ENCODE measurements around the gene ICAM4.
"Not testable (repeated sequence)": the region's sequence is repeated elsewhere in the genome, so short reads cannot be mapped to it uniquely, and the experiment has no call there.

Gene ICAM4, protein sequence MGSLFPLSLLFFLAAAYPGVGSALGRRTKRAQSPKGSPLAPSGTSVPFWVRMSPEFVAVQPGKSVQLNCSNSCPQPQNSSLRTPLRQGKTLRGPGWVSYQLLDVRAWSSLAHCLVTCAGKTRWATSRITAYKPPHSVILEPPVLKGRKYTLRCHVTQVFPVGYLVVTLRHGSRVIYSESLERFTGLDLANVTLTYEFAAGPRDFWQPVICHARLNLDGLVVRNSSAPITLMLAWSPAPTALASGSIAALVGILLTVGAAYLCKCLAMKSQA

DNA sequence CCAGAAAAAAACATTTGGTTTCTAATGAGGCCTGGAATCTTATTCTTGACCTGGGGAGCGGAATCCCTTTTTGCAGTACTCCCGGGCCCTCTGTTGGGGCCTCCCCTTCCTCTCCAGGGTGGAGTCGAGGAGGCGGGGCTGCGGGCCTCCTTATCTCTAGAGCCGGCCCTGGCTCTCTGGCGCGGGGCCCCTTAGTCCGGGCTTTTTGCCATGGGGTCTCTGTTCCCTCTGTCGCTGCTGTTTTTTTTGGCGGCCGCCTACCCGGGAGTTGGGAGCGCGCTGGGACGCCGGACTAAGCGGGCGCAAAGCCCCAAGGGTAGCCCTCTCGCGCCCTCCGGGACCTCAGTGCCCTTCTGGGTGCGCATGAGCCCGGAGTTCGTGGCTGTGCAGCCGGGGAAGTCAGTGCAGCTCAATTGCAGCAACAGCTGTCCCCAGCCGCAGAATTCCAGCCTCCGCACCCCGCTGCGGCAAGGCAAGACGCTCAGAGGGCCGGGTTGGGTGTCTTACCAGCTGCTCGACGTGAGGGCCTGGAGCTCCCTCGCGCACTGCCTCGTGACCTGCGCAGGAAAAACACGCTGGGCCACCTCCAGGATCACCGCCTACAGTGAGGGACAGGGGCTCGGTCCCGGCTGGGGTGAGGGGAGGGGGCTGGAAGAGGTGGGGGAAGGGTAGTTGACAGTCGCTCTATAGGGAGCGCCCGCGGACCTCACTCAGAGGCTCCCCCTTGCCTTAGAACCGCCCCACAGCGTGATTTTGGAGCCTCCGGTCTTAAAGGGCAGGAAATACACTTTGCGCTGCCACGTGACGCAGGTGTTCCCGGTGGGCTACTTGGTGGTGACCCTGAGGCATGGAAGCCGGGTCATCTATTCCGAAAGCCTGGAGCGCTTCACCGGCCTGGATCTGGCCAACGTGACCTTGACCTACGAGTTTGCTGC lies at the start of gene ICAM4:
ICAM4 (plus strand) TSS at position 153 of the 935 bp plus-strand sequence; CDS start at position 211, 58 bp downstream.
- no peak for DNase-seq

DNA sequence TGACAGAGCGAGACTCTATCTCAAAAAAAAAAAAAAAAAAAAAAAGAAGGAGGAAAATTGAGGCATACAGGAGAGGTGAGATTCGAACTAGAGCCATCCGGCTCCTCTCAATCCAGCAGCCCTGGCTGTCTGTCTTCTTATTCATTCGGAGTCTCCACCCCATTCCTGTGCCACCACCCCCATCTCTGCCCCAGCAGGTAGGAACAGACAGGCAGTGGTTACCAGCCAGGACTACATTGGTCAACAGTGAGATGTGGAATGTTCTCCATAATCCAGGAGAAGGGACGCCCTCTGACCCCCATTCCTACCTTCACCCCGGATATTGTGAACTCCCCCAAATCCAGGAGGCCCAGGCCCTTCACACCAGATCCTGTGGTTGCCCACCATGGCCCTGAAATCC lies 49.1 kb upstream of the ICAM4 start:
- DNase-seq = no peak

DNA sequence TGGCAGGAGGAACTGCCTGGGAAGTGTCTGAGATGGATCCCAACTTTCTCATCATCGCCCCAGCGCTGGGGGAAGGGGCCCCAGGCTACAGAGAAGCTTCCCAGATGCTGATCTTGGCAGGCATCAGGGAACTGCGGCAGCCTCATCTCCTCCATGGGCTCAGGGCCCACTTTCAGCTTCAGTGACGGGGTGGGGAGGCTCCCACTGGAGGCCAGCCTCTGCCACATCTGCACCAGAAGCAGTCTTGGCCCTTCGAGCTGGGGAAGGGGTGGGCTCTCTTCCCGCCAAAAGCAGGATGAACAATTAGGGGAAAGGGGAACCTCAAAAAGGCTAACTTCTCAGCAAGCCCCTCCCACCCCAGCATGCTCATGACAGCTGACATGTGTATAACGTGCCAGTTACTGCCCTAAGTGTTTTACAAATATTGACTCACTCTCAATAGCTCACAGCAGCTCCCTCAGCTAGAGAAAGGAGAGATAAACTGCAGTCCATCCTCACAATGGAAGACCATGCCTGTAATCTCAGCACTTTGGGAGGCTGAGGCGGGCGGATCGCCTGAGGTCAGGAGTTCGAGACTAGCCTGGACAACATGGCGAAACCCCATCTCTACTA lies 48.5 kb upstream of the ICAM4 start:
- DNase-seq = no peak

DNA sequence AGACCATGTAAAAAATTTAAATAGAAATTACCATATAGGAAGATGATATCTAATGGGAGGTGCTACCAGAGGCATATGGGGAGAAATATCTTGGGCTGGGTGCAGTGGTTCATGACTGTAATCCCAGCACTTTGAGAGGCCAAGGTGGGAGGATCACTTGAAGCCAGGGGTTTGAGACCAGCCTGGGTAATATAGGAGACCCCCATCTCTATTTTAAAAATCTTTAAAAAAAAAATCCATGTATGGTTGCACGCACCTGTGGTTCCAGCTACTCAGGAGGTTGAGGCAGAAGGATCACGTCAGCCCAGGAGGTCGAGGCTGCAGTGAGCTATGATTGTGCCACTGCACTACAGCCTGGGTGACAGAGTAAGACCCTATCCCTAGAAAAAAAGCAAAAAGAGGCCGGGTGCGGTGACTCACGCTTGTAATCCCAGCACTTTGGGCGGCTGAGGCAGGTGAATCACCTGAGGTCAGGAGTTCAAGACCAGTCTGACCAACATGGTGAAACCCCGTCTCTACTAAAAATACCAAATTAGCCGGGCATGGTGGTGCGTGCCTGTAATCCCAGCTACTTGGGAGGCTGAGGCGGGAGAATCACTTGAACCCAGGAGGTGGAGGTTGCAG lies 44.8 kb upstream of the ICAM4 start:
- DNase-seq = not testable (repeated sequence)

DNA sequence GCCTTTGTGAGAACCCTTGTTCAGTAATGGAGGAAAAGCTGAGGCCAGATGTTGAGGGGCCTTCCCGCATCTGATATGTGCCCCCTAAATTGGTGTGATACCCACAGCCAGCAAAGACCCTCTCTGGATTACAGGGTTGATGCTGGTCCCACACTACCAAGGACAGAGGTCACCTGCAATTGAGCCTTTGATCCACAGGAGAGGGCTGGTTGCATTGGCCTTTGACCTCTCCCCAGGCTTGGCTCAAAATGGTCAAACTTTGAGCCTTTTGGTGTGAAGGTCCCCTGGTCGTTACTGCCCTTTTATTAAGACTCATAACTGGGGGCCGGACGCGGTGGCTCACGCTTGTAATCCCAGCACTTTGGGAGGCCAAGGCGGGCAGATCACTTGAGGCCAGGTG lies 43.1 kb upstream of the ICAM4 start:
- no peak for DNase-seq

DNA sequence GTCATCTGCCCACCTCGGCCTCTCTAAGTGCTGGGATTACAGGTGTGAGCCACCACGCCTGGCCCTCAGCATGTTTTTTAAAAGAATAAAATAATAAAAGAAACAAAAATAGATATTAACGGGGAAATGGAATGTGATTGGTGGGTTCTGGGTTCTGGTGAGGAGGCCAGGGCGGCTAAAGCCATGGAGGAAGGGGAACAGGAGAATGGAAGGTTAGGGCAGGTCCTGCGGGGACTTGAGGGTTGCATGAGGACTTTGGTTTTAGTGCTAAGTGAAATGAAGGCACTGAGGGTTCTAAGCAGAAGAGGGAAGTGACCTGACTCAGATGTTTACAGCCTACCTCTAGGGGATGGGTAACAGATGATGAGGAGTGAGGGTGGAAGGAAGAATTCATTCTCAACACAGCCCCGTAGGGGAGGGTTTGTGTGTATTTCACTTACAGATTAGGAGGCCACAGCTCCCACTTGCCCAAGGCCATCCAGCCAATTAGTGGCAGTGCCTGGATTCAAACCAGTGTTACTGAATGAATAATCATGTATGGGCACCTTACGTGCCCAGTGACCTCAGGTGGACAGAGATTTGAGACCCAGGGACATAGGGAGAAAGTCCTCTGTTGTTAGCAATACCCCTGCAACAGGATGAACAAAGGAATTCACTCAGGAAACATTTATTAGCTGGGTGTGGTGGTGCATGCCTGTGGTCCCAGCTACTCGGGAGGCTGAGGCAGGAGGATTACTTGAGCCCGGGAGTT lies 41.4 kb upstream of the ICAM4 start:
- DNase-seq = no peak

DNA sequence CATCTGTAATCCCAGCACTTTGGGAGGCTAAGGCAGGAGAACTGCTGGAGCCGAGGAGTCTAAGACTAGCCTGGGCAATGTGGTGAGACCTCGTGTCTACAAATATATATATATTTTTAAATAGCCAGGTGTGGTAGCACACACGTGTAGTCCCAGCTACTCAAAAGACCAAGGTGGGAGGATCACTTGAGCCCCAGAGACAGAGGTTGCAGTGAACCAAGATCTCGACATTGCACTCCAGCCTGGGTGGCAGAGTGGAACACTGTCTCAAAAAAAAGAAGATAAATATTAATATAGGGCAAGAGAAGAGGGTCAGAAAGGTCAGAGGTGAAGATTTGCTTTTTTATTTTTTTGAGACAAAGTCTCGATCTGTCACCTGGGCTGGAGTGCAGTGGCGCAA lies 40.2 kb upstream of the ICAM4 start:
- DNase-seq = no peak

DNA sequence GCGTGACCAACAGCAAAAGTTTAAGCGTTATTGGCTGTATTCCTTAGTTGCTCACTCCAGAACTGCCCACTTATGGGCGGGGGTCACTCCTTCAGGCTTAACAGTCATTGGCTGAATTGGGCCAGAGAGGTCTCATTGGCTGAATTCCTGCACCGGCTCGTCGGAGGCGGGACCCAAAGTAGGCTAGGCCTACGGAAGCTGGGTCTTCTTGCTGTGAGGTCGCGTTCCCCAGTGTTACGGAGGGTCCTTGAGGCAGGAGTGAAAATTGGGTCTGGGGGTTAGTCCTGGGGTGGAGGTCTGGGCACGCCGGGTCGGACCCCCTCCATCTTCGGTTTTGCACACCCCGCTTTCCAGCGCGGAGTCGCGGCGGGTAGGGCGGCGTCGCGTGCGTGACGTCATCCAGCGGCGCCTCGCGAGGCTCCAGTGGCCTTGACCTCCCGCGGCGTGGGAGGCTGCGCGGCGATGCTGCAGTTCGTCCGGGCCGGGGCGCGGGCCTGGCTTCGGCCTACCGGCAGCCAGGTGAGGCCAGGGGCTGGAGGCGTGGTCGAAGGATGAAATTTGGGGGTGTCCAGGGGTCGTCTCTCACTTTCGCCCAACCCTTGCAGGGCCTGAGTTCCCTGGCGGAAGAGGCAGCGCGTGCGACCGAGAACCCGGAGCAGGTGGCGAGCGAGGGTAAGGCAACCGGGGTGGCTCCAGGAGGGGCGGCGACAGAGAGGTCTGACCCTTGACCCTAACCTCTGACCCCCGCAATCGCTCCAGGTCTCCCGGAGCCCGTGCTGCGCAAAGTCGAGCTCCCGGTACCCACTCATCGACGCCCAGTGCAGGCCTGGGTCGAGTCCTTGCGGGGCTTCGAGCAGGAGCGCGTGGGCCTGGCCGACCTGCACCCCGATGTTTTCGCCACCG lies 34.7 kb upstream of the ICAM4 start, which contains the start of gene MRPL4:
MRPL4 (plus strand) TSS at position 423 of the 903 bp plus-strand sequence; CDS start at position 463, 40 bp downstream.
- peak; percentile 93 to 98 for DNase-seq

DNA sequence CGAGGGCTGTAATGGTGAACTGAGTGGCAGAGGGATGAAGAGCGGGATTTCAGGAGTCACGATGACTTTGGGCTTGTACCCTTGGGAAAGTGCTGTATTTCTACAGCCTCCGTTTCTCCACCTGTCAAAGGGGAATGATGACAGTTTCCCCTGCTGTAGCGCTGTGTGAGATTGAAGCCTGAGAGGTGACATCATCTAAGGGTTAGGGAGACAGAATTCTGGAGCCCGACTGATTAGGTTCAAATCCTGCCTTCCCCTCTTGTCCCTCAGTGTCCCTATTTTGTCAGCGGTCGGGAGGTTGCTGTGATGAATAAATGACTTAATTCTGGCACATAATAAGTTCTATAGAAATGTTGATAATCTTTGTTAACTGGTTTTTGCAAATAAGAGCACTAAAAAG lies 34.0 kb upstream of the ICAM4 start:
- no peak for DNase-seq

DNA sequence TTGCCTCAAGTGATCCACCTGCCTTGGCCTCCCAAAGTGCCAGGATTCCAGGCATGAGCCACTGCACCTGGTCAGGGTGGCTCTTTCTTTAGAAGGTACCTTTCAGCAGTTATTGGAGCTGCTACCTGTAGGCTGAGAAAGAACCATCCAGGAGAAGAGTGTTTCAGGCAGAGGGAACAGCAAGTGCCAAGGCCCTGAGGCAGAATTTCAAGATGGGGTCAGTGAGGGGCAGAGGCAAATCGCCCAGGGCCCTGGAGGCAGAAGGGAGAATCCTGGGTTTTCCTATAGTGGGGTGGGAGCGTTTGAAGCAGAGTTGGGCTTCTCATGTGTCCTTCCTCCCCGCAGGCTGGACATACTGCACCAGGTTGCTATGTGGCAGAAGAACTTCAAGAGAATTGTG lies 32.5 kb upstream of the ICAM4 start:
- DNase-seq = no peak

DNA sequence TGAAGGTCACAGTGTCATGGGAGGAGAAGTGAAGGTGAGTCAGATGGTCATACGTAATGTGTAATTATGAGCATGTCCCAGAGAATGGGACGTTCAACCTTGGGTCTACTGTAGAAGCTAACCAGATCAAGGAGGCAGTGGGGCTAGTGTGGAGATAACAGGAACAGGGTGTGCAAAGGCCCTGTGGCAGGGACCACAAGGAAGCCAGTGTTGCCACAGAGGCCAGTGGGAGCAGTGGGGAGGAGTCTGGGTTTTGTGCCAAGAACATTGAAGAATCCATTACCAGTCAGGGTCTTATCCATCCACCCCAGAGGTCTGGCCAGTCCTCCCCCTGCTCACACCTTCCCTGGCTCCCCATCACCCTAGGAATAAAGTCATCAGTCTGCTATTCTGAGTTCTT lies 31.4 kb upstream of the ICAM4 start:
- DNase-seq = no peak

DNA sequence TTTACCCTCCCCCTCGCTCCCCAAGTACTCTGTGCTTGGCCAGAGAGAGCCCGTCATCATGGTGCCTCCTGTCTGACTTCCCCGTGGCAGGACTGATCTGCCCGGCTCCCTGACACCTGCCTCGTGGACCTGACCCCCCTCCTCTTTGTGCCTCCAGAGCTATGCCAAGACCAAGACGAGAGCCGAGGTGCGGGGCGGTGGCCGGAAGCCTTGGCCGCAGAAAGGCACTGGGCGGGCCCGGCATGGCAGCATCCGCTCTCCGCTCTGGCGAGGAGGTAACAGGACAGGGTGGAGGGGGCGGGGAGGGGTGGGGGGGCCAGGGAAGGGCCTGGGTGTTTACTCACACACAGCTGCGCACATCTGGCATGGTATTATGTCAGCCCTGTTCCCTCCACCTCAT lies 30.2 kb upstream of the ICAM4 start:
- DNase-seq = no peak

DNA sequence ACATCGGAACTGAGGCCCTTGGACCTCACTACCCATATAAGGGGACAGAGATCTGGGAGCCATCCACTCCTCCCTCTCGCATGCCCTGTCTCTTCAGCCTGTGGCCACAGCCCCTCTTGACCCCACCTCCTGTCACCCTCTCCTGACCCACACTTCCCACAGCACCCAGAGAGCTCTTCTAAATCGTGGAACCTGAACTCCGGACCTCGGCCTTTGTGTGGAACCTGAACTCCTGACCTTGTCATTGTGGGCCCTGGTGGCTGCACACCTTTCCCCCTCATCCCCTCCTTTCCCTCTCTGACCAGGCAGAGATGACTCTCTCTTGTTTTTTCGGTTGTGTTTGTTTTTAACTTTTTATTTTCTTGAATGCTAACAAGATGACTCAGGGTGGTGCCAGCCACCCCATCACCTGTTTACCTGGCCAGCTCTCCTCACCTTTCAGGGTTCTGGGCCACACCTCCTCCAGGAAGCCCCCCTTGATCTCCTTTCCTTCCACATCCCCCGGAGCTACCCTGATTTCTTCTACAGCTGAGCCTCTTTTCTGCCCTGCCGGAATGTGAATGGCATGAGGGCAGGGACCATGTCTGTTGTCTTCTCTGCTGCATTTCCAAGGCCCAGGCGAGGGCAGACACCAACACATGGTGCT lies 29.7 kb upstream of the ICAM4 start:
- DNase-seq = no peak

DNA sequence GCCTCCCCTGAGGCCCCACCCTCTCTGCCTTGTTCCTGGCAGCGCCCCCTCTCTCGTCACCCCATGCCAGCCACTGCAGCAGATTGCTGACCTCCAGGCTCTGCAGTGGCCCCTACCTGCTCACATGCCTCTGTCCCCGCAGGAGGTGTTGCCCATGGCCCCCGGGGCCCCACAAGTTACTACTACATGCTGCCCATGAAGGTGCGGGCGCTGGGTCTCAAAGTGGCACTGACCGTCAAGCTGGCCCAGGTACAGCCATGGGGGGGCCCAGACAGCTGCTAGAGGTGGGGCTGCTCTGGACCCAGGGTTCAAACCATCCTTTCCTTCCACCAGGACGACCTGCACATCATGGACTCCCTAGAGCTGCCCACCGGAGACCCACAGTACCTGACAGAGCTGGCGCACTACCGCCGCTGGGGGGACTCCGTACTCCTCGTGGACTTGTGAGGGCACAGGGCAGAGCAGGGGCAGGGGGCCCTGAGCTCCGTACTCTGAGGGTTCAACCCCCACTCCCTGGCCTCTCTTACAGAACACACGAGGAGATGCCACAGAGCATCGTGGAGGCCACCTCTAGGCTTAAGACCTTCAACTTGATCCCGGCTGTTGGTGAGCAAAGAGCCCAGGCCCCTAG lies 28.6 kb upstream of the ICAM4 start:
- DNase-seq = no peak

DNA sequence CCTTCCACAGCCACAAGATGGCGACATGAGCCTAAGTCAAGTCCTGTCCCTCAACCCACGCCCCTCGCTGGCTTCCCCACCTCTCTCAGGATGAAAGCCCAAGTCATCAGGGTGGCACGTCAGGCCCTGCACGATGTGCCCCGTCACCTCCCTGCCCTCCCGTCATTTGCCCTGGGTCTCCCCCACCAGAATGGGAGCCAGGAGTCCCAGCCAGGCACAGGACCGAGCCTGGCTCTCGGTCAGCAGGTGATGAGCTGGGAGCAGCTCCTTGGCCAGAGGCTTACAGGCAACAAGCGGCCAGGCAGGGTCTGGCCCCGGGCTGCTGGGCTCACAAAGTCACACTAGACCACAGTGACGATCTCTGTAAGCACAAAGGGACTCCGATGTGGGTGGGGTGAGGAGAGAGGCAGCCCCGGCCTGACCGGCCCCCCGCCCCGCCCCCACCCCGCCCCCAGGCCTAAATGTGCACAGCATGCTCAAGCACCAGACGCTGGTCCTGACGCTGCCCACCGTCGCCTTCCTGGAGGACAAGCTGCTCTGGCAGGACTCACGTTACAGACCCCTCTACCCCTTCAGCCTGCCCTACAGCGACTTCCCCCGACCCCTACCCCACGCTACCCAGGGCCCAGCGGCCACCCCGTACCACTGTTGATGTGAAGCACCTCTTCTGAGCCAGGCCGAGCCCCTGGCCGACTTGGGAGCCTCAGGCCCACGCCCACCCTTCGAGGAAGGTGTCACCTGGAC lies 27.4 kb upstream of the ICAM4 start:
- DNase-seq = peak; percentile 73 to 76

DNA sequence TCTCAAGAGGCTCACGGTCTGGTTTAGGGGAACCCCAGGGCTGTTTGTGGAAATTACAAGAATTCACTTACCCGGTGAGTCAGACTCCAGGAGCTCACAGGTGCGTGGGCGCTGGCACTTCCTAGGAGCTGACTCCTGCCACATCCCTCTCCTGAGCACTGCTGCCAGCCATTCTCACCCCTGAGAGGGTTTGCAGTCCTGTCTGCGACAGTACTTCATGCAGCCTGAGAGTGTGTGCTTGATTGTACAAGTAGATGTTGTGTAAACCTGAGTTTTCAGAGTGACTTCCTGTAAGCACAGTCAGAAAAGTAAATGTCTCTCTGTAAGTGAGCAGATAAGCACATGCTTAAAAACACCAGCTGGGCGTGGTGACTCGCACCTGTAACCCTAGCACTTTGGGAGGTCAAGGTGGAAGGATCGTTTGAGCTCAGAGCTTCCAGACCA lies 26.6 kb upstream of the ICAM4 start:
- no peak for DNase-seq

DNA sequence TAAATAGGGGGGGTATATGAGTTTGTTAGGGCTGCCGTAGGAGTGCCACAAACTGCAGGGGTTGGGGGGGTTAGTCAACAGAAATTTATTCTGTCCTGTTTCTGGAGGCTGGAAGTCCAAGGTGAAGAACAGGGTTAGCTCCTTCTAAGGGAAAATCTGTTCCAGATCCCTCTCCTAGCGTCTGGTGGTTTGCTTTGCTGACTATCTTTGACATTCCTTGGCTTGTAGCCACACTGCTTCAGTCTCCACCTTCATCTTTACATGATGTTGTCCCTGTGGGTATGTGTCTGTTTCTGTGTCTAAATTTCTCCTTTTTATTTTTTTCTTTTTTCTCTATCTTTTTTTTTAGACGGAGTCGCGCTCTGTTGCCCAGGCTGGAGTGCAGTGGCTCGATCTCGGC lies 24.0 kb upstream of the ICAM4 start:
- no peak for DNase-seq

DNA sequence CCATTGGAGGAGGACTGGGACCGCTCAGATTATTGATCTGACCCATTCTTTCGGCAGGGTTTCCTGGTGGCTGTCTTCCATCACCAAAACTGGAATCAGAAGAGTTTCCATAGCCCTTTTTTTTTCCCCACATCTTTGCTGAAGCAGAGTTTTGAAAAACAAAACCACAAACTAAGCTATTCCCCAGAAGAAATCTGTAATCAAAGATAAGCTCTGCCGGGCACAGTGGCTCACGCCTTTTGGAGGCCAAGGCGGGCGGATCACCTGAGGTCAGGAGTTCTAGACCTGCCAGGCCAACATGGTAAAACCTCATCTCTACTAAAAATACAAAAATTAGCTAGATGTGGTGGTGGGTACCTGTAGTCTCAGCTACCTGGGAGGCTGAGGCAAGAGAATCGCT lies 20.0 kb upstream of the ICAM4 start:
- DNase-seq = no peak

DNA sequence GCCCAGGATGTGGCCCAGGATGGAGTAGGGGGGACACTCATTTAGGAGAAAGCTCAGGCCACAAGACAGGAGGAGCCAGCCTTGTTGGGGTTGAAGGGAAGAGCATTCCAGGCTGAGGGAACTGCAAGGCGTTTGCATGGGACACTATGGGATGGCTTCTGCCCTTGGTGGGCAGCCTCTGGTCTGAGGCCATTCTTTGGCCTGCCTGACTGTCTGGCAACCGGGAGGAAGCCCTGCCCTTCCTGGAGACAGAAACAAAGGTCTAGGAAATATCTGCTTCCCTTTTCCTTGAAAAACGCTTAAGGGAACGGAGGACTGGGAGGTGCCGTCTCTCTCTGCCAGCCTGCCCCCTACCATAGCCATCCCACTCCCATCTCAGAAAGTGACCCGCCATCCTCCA lies 18.7 kb upstream of the ICAM4 start:
- DNase-seq = no peak

Measured in SW 1271 (cell line).